Ascending aorta (tissue), 2 donors: Measurements from ENCODE around the gene UVSSA. TPM values are rescaled to one million over a fixed set of nuclear protein-coding genes. Genes with fewer than 3 reads are reported as not detected.

Experiments used
- DNase-seq, 2 donors: peaks; one replicate each; pipeline ENCODE4 v3.0.0-alpha.2; 2019; ENCODE audit warnings: low spot score in 2 of 2
- H3K27ac ChIP-seq, 2 donors: fragments of 200-600 bp; sonication (generic); one replicate each; pipeline ENCODE4 v1.5.1; 2016 to 2017; ENCODE audit warnings: mild to moderate bottlenecking in 1 of 2
- H3K27me3 ChIP-seq: fragments of 200-600 bp; sonication (generic); one replicate; pipeline ENCODE4 v1.5.1; 2017
- H3K36me3 ChIP-seq, 2 donors: fragments of 200-600 bp; sonication (generic); one replicate each; pipeline ENCODE4 v1.5.1; 2016
- H3K4me1 ChIP-seq, 2 donors: fragments of 200-600 bp; sonication (generic); one replicate each; pipeline ENCODE4 v1.5.1; 2016 to 2017; ENCODE audit warnings: mild to moderate bottlenecking in 1 of 2
- H3K4me3 ChIP-seq, 2 donors: fragments of 200-600 bp; sonication (generic); one replicate each; pipeline ENCODE4 v1.5.1; 2016 to 2017; ENCODE audit warnings: mild to moderate bottlenecking in 1 of 2
- H3K9me3 ChIP-seq, 2 donors: fragments of 200-600 bp; sonication (generic); one replicate each; pipeline ENCODE4 v1.5.1; 2016
- CTCF ChIP-seq, 3 experiments: fragments of 200-600 bp in 2 of 3; fragments of 450-650 bp in 1 of 3; sonication (generic) in 2 of 3; IDR thresholded peaks; one replicate each; pipeline ENCODE4 v1.5.1; 2016 to 2019; ENCODE audit warnings: antibody characterized with exemption in 3 of 3, mild to moderate bottlenecking in 1 of 3, moderate library complexity in 1 of 3
- intact Hi-C: fragments of 100-400 bp; cut with DNase I; formaldehyde crosslinking; loops from one replicate; pipeline ENCODE4 v1.15.1; 2023
- total RNA-seq: library from RNA; depleted of rRNA; stranded (reverse); fragments of >200 nt; gene quantifications from one replicate; pipeline ENCODE4 v1.1.0, GENCODE V29; 2016

UVSSA gene
- total RNA-seq, 1 donor from 2014 or later = 56.9 TPM

DNA sequence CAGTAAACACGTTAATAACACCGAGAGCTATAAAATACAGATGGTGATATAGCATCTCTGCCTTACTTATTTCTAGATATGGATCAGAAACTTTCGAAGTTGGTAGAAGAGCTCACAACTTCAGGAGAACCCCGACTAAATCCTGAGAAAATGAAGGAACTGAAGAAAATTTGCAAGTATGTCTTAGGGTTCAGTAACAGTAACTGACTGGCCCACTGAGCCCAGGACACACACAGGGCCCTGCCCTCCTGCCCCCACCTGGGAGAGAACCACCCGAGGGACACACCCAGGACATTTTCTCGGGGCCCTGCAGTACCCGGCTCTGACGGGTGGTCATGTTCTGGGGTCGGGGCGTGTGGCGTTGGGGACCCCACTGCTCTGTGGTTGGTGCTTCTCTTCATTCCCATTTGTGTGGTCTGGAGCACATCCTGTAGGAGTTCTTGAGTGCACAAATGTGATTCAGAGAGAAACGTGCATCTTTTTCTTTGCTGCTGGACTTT lies 1.1 kb downstream of the UVSSA start:
- no peak for TF ChIP-seq CTCF (IDR thresholded peaks at IDR 0.05)
- intact Hi-C loops = loop anchor here (5.0 to 10.0 kb wide), 6 partner anchors 303 to 1497 kb away; partner anchors contain the start of genes ADD1, GAK, NELFA and NSD2
- DNase-seq = no peak
- no peaks in the 10 kb centered on the region for H3K27me3 ChIP-seq
- no peaks in the 10 kb centered on the region for H3K9me3 ChIP-seq
- peaks cover 4 to 7% of the 10 kb centered on the region in 2 donors for H3K36me3 ChIP-seq
- H3K4me3 ChIP-seq = peak overlapping the region; percentile 83 to 97
- H3K27ac ChIP-seq = peak overlapping the region; percentile 96 to 99
- H3K4me1 ChIP-seq = peaks cover 9 to 19% of the 10 kb centered on the region in 2 donors

DNA sequence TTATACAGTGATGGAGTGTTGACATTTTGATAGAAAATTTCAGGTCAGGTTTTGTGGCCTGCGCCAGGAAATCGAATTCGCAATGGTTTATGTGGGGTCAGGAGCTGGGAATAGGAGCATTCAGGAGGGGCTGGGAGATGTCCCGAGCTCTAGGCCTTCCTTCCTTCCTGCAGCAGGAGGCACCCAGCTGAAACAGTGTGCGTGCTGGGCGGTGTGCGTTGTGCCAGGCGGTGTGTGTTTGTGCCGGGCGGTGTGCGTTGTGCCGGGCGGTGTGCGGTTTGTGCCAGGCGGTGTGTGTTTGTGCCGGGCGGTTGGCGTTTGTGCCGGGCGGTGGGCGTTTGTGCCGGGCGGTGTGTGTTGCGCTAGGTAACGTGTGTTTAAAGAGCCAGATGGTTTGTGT lies 1.7 kb downstream of the UVSSA start:
- no peaks in the 10 kb centered on the region for H3K27me3 ChIP-seq
- no peak for TF ChIP-seq CTCF (IDR thresholded peaks at IDR 0.05)
- DNase-seq = no peak
- peaks cover 9 to 19% of the 10 kb centered on the region in 2 donors for H3K4me1 ChIP-seq
- peaks cover 9 to 14% of the 10 kb centered on the region in 2 donors for H3K36me3 ChIP-seq
- no peak overlapping the region for H3K4me3 ChIP-seq
- peak overlapping the region; percentile 96 to 99 for H3K27ac ChIP-seq
- H3K9me3 ChIP-seq = no peaks in the 10 kb centered on the region
- intact Hi-C loops = loop anchor here (5.0 to 10.0 kb wide), 6 partner anchors 304 to 1496 kb away; partner anchors contain the start of genes ADD1, GAK, NELFA and NSD2

GRCh38 chr4:1349359-1350168 lies 2.6 kb downstream of the UVSSA start:
- Histone ChIP-seq H3K4me3 (no peak overlapping the region), H3K9me3 (no peaks in the 10 kb centered on the region), H3K27ac (no peak overlapping the region), H3K36me3 (peaks cover 9 to 21% of the 10 kb centered on the region in 2 donors), H3K27me3 (no peaks in the 10 kb centered on the region), H3K4me1 (peaks cover 9 to 19% of the 10 kb centered on the region in 2 donors)
- intact Hi-C loops = loop anchor here (5.0 to 10.0 kb wide), 7 partner anchors 182 to 1495 kb away; partner anchors contain the start of genes ADD1, GAK, NELFA and NSD2
- DNase-seq = no peak
- no peak for TF ChIP-seq CTCF (IDR thresholded peaks at IDR 0.05)

DNA sequence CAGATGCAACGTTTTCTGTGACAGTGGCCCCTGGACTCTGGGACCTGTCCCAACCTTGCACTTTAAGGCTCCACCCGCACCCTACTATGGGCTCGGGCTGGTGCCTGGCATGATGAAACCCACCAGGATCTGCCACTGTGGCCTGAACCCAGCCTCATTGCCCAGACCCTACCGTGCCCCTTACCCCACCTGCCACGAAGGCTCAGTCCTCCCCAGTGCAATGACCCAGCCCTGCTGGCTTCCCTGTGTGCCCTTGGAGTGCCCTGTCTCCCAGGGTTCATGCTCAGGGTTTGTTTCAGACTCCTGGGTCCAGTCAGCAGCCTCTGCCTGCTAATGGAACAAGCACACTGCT lies 3.1 kb downstream of the UVSSA start:
- no peak overlapping the region for H3K4me3 ChIP-seq
- intact Hi-C loops = loop anchor here (5.0 kb wide), 1 partner anchor 183 kb away; no protein-coding TSS in a partner anchor

More for the DNA sequence above, 3.1 kb downstream of the UVSSA start:
- Histone ChIP-seq H3K27ac (no peak overlapping the region), H3K9me3 (no peaks in the 10 kb centered on the region), H3K36me3 (peaks cover 15 to 27% of the 10 kb centered on the region in 2 donors), H3K27me3 (no peaks in the 10 kb centered on the region), H3K4me1 (peaks cover 9 to 19% of the 10 kb centered on the region in 2 donors)
- DNase-seq = no peak
- TF ChIP-seq CTCF (IDR thresholded peaks at IDR 0.05) = no peak
